ENCODE data around the gene TTBK1.

DNA sequence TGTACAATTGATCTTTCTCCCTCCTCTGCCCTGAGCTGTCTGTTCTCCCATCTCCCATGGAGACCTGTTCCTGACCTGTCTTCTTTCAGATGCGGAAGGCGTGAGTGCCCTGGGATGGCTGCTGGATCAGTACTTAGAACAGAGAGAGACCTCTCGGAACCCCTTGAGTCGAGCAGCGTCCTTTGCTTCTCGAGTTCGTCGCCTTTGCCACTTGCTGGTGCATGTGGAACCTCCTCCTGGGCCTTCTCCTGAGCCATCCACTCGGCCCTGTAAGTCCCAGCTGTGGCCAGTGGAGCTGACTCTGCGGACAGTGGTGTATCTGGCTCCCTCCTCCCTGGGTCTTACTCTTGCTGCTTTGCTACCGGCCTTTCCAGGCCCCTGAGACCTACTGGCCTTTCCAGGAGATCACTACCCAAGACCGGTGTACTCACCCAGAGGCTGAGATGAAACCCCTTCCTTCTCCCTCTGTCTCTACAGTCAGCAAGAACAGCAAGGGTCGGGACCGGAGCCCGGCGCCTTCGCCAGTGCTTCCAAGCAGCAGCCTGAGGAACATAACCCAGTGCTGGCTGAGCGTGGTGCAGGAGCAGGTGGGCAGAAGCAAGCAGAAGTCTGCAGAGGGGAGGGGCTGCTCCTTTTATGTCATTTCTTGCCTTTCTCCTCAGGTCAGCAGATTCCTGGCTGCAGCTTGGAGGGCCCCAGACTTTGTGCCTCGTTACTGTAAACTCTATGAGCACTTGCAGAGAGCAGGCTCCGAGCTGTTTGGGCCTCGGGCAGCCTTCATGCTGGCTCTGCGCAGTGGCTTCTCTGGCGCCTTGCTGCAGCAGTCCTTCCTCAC is 38.8 kb upstream of the TTBK1 start:
- TF ChIP-seq, protein P1, sequence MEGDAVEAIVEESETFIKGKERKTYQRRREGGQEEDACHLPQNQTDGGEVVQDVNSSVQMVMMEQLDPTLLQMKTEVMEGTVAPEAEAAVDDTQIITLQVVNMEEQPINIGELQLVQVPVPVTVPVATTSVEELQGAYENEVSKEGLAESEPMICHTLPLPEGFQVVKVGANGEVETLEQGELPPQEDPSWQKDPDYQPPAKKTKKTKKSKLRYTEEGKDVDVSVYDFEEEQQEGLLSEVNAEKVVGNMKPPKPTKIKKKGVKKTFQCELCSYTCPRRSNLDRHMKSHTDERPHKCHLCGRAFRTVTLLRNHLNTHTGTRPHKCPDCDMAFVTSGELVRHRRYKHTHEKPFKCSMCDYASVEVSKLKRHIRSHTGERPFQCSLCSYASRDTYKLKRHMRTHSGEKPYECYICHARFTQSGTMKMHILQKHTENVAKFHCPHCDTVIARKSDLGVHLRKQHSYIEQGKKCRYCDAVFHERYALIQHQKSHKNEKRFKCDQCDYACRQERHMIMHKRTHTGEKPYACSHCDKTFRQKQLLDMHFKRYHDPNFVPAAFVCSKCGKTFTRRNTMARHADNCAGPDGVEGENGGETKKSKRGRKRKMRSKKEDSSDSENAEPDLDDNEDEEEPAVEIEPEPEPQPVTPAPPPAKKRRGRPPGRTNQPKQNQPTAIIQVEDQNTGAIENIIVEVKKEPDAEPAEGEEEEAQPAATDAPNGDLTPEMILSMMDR (IDR thresholded peaks at IDR 0.05): no peak
- TF ChIP-seq POLR2A (IDR thresholded peaks at IDR 0.05): no peak
